SK-N-MC (cell line): ENCODE measurements around the gene HRC.

Source experiments
- DNase-seq: peaks from one replicate; pipeline ENCODE4 v3.0.0-alpha.2; 2011; ENCODE audit warnings: low read depth, low spot score
- H3K27ac ChIP-seq: fragments of 200-600 bp; sonication (generic); 2 replicates; pipeline ENCODE4 v1.5.1; 2016; ENCODE audit warnings: mixed run types
- H3K36me3 ChIP-seq: fragments of 200-600 bp; sonication (generic); 2 replicates; pipeline ENCODE4 v1.6.1; 2017; ENCODE audit warnings: antibody characterized with exemption, low read length, mixed read lengths; ENCODE audit not compliant: insufficient read depth
- H3K4me3 ChIP-seq: fragments of 200-600 bp; sonication (generic); 2 replicates; pipeline ENCODE4 v1.5.1; 2016
- H3K9ac ChIP-seq: fragments of 200-600 bp; sonication (generic); 2 replicates; pipeline ENCODE4 v1.8.0; 2017; ENCODE audit warnings: mixed run types, mixed read lengths; ENCODE audit not compliant: insufficient read length
- H3K9me3 ChIP-seq: fragments of 200-600 bp; sonication (generic); 2 replicates; pipeline ENCODE4 v1.6.1; 2017; ENCODE audit warnings: low read depth, mild to moderate bottlenecking, antibody characterized with exemption, low read length, moderate library complexity, mixed read lengths
- EZH2 ChIP-seq: fragments of 200-600 bp; sonication (generic); IDR thresholded peaks from one replicate; pipeline ENCODE4 v1.6.1; 2017; ENCODE audit warnings: antibody characterized with exemption
- FOXP2 ChIP-seq: optimal IDR thresholded peaks from 2 replicates; pipeline ENCODE3; 2011; ENCODE audit warnings: mild to moderate bottlenecking, moderate library complexity; ENCODE audit not compliant: insufficient read depth; ENCODE audit errors: extremely low read length, control extremely low read depth
- POLR2AphosphoS5 ChIP-seq: IDR thresholded peaks from 2 replicates; pipeline ENCODE4 v1.6.1; 2012; ENCODE audit warnings: mild to moderate bottlenecking, low read depth, low read length, borderline replicate concordance

Gene HRC

GRCh38 chr19:49109051-49109450 is 46.1 kb downstream of the HRC start:
- Histone ChIP-seq H3K9ac (no peak overlapping the region), H3K9me3 (no peaks in the 10 kb centered on the region), H3K4me3 (no peak overlapping the region), H3K36me3 (peaks cover 60% of the 10 kb centered on the region), H3K27ac (peak overlapping the region; percentile 90)
- no peak for DNase-seq
- TF ChIP-seq POLR2AphosphoS5 (no peak), FOXP2 (no peak), EZH2 (no peak)

- Histone ChIP-seq H3K27ac (peak overlapping the region; percentile 90), H3K9me3 (no peaks in the 10 kb centered on the region), H3K9ac (no peak overlapping the region), H3K4me3 (no peak overlapping the region), H3K36me3 (peaks cover 73% of the 10 kb centered on the region)
- no peak for DNase-seq
- TF ChIP-seq POLR2AphosphoS5 (no peak), FOXP2 (no peak), EZH2 (no peak)
These were observed 47.4 kb downstream of the HRC start for GRCh38 chr19:49107625-49108459.

- Histone ChIP-seq H3K4me3 (no peak overlapping the region), H3K36me3 (peaks cover 81% of the 10 kb centered on the region), H3K9ac (no peak overlapping the region), H3K9me3 (no peaks in the 10 kb centered on the region), H3K27ac (peak overlapping the region; percentile 51)
- no peak for DNase-seq
- no peak for TF ChIP-seq POLR2AphosphoS5
These were observed 48.5 kb downstream of the HRC start for GRCh38 chr19:49106648-49107135.

- peak overlapping the region; percentile 65 for H3K27ac ChIP-seq
These were observed 50.8 kb downstream of the HRC start for GRCh38 chr19:49104229-49104864.

GRCh38 chr19:49103331-49104085 is 51.7 kb downstream of the HRC start:
- DNase-seq, result no peak
- TF ChIP-seq FOXP2 (no peak), EZH2 (no peak), POLR2AphosphoS5 (no peak; the same call in 1 of the 2 replicates)
- Histone ChIP-seq H3K9me3 (no peaks in the 10 kb centered on the region), H3K4me3 (0 out of 2 replicates have a peak overlapping the region, but pooled peaks have one; percentile 25), H3K27ac (peak overlapping the region; percentile 65), H3K9ac (peak overlapping the region; percentile 33), H3K36me3 (peaks cover 96% of the 10 kb centered on the region)

More at GRCh38 chr19:49104229-49104864, 50.8 kb downstream of the HRC start:
- Histone ChIP-seq H3K9ac (peak overlapping the region; percentile 20), H3K36me3 (peaks cover 96% of the 10 kb centered on the region), H3K9me3 (no peaks in the 10 kb centered on the region), H3K4me3 (no peak overlapping the region)
- no peak for DNase-seq
- no peak for TF ChIP-seq FOXP2
- TF ChIP-seq EZH2, result no peak
- no peak for TF ChIP-seq POLR2AphosphoS5

GRCh38 chr19:49102303-49102702 is 52.9 kb downstream of the HRC start:
- H3K27ac ChIP-seq, result peak overlapping the region; percentile 65
- no peak for TF ChIP-seq FOXP2
- no peak for TF ChIP-seq EZH2
- no peak for TF ChIP-seq POLR2AphosphoS5
- peaks cover 96% of the 10 kb centered on the region for H3K36me3 ChIP-seq
- no peaks in the 10 kb centered on the region for H3K9me3 ChIP-seq
- peak overlapping the region; percentile 9 for H3K9ac ChIP-seq
- no peak for DNase-seq
- no peak overlapping the region for H3K4me3 ChIP-seq
